HepG2 (cell line): ENCODE measurements around the gene TBC1D20. TPM values are rescaled to one million over a fixed set of nuclear protein-coding genes. Genes with fewer than 3 reads are reported as not detected.

Experiments used
- CHD4 ChIP-seq: fragments of 200-600 bp; sonication (generic); IDR thresholded peaks from 2 replicates; pipeline ENCODE4 v1.7.0; 2017; ENCODE audit warnings: mild to moderate bottlenecking, low read length, borderline replicate concordance
- ERF ChIP-seq: IDR thresholded peaks from 2 replicates; pipeline ENCODE4 v1.6.1; 2018; ENCODE audit warnings: missing biosample characterization, missing genetic modification reagents
- ETV5 ChIP-seq: IDR thresholded peaks from 2 replicates; pipeline ENCODE4 v1.6.1; 2018; ENCODE audit warnings: missing biosample characterization, missing genetic modification reagents, inconsistent platforms, borderline replicate concordance
- HOXA5 ChIP-seq: sonication (generic); formaldehyde crosslinking; IDR thresholded peaks from 2 replicates; pipeline ENCODE4 v1.4.0; 2020; ENCODE audit warnings: missing genetic modification reagents
- KDM5A ChIP-seq: fragments of 200-600 bp; sonication (generic); IDR thresholded peaks from 2 replicates; pipeline ENCODE4 v1.7.0; 2018; ENCODE audit warnings: antibody characterized with exemption, mild to moderate bottlenecking, low read length, borderline replicate concordance
- NFIC ChIP-seq: IDR thresholded peaks from 2 replicates; pipeline ENCODE4 v1.6.1; 2012; ENCODE audit warnings: mild to moderate bottlenecking, low read length, inconsistent platforms
- NR2F6 ChIP-seq, 2 experiments: IDR thresholded peaks; 2 replicates each; pipeline ENCODE4 v1.6.1; 2016; ENCODE audit warnings: antibody characterized with exemption in 1 of 2, mild to moderate bottlenecking in 1 of 2
- PCBP1 ChIP-seq: fragments of 200-400 bp; formaldehyde crosslinking; IDR thresholded peaks from 2 replicates; pipeline ENCODE4 v1.6.1; 2017; ENCODE audit warnings: mild to moderate bottlenecking, low read depth, low read length, borderline replicate concordance
- RBM39 ChIP-seq: fragments of 200-400 bp; formaldehyde crosslinking; IDR thresholded peaks from one replicate; pipeline ENCODE4 v1.6.1; 2018; ENCODE audit warnings: antibody characterized with exemption, mild to moderate bottlenecking, low read depth, low read length; ENCODE audit not compliant: poor library complexity, severe bottlenecking
- SNAPC2 ChIP-seq: sonication (generic); formaldehyde crosslinking; IDR thresholded peaks from 2 replicates; pipeline ENCODE4 v1.8.1; 2022; ENCODE audit warnings: mild to moderate bottlenecking, missing genetic modification reagents
- THYN1 ChIP-seq: sonication (generic); formaldehyde crosslinking; IDR thresholded peaks from 2 replicates; pipeline ENCODE4 v1.8.1; 2023; ENCODE audit warnings: low read depth, mild to moderate bottlenecking, moderate library complexity, missing genetic modification reagents, borderline replicate concordance
- ZNF382 ChIP-seq: sonication (generic); formaldehyde crosslinking; IDR thresholded peaks from 2 replicates; pipeline ENCODE4 v1.5.0; 2020; ENCODE audit warnings: missing genetic modification reagents, mild to moderate bottlenecking, borderline replicate concordance
- ZNF713 ChIP-seq: sonication (generic); formaldehyde crosslinking; IDR thresholded peaks from 2 replicates; pipeline ENCODE4 v1.4.0; 2020; ENCODE audit warnings: mild to moderate bottlenecking, missing genetic modification reagents
- ZNF816 ChIP-seq: sonication (generic); formaldehyde crosslinking; IDR thresholded peaks from 2 replicates; pipeline ENCODE4 v1.8.0; 2022; ENCODE audit warnings: missing genetic modification reagents, mild to moderate bottlenecking, borderline replicate concordance
- ZNF841 ChIP-seq: sonication (generic); formaldehyde crosslinking; IDR thresholded peaks from 2 replicates; pipeline ENCODE4 v1.8.1; 2023; ENCODE audit warnings: missing genetic modification reagents, borderline replicate concordance
- ZNF883 ChIP-seq: sonication (generic); formaldehyde crosslinking; IDR thresholded peaks from 2 replicates; pipeline ENCODE4 v1.5.1; 2020; ENCODE audit warnings: mild to moderate bottlenecking, missing genetic modification reagents; ENCODE audit errors: not compliant biosample characterization
- polyA plus RNA-seq, 8 experiments: library from polyadenylated mRNA; depleted of rRNA in 3 of 8; stranded (reverse) in 7 of 8; unstranded in 1 of 8; fragments of >200 nt; fragmentation: Illumina TruSeq in 4 of 8; extraction: Trizol in 4 of 8; gene quantifications; 2 replicates each; pipeline versions ENCODE4 v1.2.1 to v1.2.3, GENCODE V29; 2011 to 2016; ENCODE audit warnings: low read depth in 4 of 8, missing spikeins in 1 of 8, mixed read lengths in 1 of 8; ENCODE audit not compliant: insufficient read depth in 1 of 8
- total RNA-seq, 5 experiments: library from RNA; depleted of rRNA; stranded (reverse); fragments of >200 nt; fragmentation: Illumina TruSeq; extraction: Trizol; gene quantifications; 2 replicates each; pipeline ENCODE4 v1.2.3, GENCODE V29; 2016; ENCODE audit warnings: low read depth in 1 of 5
- TF ChIP-seq, protein P1 (sequence below): sonication (generic); formaldehyde crosslinking; IDR thresholded peaks from 2 replicates; pipeline ENCODE4 v1.4.0; 2020; ENCODE audit warnings: missing genetic modification reagents; ENCODE audit errors: not compliant biosample characterization
- TF ChIP-seq, protein P2 (sequence below), 2 experiments: sonication (generic) in 1 of 2; formaldehyde crosslinking in 1 of 2; IDR thresholded peaks; 2 replicates each; pipeline versions ENCODE4 v1.6.1 to v1.9.0; 2014 to 2022; ENCODE audit warnings: antibody characterized with exemption in 1 of 2, borderline replicate concordance in 1 of 2, inconsistent platforms in 1 of 2, low read depth in 1 of 2, missing genetic modification reagents in 1 of 2
- TF ChIP-seq, protein P3 (sequence below): sonication (generic); formaldehyde crosslinking; IDR thresholded peaks from 2 replicates; pipeline ENCODE4 v1.9.0; 2022; ENCODE audit warnings: missing genetic modification reagents, mild to moderate bottlenecking, borderline replicate concordance

TBC1D20 gene
- total and polyA plus RNA-seq, 2 of the 13 experiments (the other 11 are each of a cell fraction or from before 2014, with no cell fraction given), result 36.6 to 47.1 TPM

DNA sequence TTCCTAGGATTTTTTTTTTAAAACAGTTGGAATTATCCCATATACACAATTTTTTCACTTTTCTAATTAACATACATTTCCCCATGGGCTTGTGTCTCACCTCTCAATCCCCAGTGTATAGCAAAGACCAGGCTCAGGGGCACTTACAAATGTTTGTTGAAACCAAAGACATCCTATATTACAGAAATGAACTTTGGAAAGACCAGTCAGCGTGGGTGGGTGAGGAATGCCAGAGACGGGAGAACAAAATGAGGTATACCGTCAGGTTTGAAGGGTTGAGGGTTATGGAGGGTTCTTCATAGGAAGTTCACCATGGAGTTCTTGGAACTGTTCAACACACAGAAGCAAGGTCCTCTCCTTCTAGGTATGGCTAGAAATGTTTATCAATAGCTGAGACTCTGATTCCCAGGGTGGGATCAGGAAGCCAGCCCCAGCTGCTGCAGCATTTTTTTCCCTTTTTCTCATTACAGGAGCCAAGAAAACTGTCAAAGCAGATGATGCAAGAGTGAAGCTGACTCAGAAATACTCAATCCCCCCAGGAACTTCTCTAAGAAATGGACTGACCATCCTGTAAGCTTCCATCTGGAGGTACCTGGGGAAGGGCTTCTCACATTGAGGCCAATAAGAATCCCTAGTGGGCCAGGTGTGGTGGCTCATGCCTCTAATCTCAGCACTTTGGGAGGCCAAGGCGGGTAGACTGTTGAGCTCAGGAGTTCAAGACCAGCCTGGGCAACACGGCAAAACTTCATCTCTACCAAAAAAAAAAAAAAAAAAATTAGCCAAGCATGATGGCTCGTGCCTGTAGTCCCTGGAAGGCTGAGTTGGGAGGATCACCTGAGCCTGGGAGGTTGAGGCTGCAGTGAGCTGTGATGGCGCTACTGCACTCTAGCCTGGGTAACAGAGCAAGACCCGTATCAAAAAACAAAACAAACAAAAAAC lies 15.9 kb upstream of the TBC1D20 start (continued):
- TF ChIP-seq, protein P1, sequence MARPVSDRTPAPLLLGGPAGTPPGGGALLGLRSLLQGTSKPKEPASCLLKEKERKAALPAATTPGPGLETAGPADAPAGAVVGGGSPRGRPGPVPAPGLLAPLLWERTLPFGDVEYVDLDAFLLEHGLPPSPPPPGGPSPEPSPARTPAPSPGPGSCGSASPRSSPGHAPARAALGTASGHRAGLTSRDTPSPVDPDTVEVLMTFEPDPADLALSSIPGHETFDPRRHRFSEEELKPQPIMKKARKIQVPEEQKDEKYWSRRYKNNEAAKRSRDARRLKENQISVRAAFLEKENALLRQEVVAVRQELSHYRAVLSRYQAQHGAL (CRISPR knock-in tag), result no peak
- no peak; the same call in 1 of the 2 replicates for TF ChIP-seq ERF (CRISPR knock-in tag)
- TF ChIP-seq SNAPC2 (CRISPR knock-in tag), result 0 out of 2 replicates have a peak, but pooled peaks have one; percentile 4
- no peak for TF ChIP-seq PCBP1
- peak; percentile 33; the same call in 1 of the 2 replicates for TF ChIP-seq CHD4
- no peak for TF ChIP-seq ZNF713 (CRISPR knock-in tag)
- no peak for TF ChIP-seq KDM5A
- TF ChIP-seq HOXA5 (CRISPR knock-in tag), result 0 out of 2 replicates have a peak, but pooled peaks have one; percentile 41
- TF ChIP-seq NFIC, result no peak
- TF ChIP-seq ZNF841 (CRISPR knock-in tag), result no peak
- no peak for TF ChIP-seq ETV5
- no peak for TF ChIP-seq THYN1
- TF ChIP-seq ZNF883 (CRISPR knock-in tag), result no peak
- TF ChIP-seq RBM39, result no peak
- TF ChIP-seq, protein P2, sequence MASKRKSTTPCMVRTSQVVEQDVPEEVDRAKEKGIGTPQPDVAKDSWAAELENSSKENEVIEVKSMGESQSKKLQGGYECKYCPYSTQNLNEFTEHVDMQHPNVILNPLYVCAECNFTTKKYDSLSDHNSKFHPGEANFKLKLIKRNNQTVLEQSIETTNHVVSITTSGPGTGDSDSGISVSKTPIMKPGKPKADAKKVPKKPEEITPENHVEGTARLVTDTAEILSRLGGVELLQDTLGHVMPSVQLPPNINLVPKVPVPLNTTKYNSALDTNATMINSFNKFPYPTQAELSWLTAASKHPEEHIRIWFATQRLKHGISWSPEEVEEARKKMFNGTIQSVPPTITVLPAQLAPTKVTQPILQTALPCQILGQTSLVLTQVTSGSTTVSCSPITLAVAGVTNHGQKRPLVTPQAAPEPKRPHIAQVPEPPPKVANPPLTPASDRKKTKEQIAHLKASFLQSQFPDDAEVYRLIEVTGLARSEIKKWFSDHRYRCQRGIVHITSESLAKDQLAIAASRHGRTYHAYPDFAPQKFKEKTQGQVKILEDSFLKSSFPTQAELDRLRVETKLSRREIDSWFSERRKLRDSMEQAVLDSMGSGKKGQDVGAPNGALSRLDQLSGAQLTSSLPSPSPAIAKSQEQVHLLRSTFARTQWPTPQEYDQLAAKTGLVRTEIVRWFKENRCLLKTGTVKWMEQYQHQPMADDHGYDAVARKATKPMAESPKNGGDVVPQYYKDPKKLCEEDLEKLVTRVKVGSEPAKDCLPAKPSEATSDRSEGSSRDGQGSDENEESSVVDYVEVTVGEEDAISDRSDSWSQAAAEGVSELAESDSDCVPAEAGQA (IDR thresholded peaks at IDR 0.05; ENCODE audit: low read depth), result no peak
- TF ChIP-seq, protein P2 (CRISPR knock-in tag; IDR thresholded peaks at IDR 0.05; ENCODE audit: borderline replicate concordance), result no peak
- no peak for TF ChIP-seq ZNF816 (CRISPR knock-in tag)
- no peak for TF ChIP-seq NR2F6 (IDR thresholded peaks at IDR 0.05)
- TF ChIP-seq NR2F6 (CRISPR knock-in tag; IDR thresholded peaks at IDR 0.05), result no peak
- TF ChIP-seq ZNF382, result no peak
- TF ChIP-seq, protein P3, sequence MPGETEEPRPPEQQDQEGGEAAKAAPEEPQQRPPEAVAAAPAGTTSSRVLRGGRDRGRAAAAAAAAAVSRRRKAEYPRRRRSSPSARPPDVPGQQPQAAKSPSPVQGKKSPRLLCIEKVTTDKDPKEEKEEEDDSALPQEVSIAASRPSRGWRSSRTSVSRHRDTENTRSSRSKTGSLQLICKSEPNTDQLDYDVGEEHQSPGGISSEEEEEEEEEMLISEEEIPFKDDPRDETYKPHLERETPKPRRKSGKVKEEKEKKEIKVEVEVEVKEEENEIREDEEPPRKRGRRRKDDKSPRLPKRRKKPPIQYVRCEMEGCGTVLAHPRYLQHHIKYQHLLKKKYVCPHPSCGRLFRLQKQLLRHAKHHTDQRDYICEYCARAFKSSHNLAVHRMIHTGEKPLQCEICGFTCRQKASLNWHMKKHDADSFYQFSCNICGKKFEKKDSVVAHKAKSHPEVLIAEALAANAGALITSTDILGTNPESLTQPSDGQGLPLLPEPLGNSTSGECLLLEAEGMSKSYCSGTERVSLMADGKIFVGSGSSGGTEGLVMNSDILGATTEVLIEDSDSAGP (CRISPR knock-in tag), result no peak
